Measurements from ENCODE around the gene USP50.
"Not testable (repeated sequence)": the region's sequence is repeated elsewhere in the genome, so short reads cannot be mapped to it uniquely, and the experiment has no call there.

The USP50 gene

GRCh38 chr15:50505656-50506055 is 40.8 kb downstream of the USP50 start:
- DNase-seq (ENCODE audit: low read depth in 1 of 2, low spot score in 1 of 2), result not testable (repeated sequence)

DNA sequence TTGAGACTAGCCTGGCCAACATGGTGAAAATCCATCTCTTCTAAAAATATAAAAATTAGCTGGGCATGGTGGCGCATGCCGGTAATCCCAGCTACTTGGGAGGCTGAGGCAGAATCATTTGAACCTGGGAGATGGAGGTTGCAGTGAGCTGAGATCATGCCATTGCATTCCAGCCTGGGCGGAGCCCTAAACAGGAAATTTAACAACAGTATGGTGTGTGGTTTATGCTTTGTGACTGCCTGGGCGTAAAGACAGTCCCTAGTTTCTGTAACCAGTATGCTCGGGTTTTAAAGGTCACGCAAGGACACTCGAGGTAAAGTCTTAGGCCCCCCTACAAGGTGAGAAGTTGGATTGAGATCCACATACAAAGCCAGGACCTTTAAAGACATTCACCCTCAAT is 43.3 kb downstream of the USP50 start:
- no peak for DNase-seq (ENCODE audit: low read depth in 1 of 2, low spot score in 1 of 2)

DNA sequence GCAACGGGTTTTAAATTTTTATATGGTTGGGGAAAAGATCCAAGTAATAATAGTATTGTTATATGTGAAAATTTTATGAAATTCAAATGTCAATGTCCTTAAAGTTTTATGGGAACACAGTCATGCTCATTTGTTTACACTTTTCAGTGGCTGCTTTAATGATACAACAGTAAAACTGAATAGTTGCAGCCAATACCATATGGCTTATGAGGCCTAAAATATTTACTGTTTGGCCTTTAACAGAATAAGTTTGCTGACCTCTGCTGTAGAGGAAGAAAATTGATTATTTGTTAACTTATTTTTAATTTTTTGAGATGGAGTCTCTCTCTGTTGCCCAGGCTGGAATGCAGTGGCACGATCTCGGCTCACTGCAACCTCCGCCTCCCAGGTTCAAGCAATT is 44.7 kb downstream of the USP50 start:
- DNase-seq (ENCODE audit: low read depth in 1 of 2, low spot score in 1 of 2), result no peak

DNA sequence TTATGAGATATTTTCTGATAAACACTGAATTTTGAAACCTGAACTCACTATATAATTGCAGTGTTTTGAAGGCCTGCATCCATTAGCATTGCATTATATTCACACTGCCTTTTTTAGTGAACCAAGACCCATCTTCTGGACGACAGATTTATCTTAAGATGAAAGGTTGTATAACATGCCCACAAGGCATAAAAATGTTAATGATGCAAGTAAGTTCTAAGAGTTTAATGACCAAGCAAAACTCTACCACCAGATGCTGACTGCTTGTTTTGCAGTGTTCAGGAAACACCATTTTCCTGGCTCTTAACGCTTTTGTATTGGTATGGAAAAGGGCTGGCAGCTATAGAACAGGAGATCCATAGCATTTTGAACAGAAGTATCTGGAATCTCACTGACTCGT is 46.1 kb downstream of the USP50 start:
- DNase-seq (ENCODE audit: low read depth in 1 of 2, low spot score in 1 of 2), result no peak

DNA sequence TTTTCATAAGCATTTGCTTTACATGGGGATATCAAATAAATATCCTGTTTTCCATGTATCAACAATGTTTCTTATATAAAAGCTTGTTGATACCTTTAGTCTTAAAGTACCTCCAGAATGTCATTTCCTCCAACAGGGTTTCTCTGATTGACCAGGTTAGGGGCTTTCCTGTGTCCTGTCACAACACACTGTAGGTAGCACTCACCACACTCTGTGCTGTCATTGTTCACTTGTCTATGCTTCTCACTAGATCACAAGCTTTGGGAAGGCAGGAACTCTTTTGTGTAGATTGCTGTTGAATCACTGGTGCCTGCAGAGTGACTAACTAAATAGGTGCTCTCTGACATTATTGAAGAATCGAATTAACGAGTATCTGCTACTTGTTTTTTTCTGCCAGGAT is 49.8 kb downstream of the USP50 start:
- DNase-seq (ENCODE audit: low read depth in 1 of 2, low spot score in 1 of 2), result no peak

DNA sequence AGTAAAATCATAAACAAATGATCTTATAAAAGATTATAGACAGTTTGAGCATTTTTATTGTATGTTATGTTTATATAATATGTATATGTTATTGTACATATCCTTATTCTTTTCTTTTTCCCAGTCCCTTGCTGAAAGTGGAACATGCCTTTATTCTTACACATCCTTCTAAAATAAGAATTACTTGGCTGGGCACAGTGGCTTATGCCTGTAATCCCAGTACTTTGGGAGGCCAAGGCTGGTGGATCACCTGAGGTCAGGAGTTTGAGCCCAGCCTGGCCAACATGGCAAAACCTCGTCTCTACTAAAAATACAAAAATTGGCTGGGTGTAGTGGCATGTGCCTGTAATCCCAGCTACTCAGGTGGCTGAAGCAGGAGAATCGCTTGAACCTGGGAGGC is 51.9 kb downstream of the USP50 start:
- not testable (repeated sequence) for DNase-seq (ENCODE audit: low read depth in 1 of 2, low spot score in 1 of 2)

GRCh38 chr15:50493625-50494024 is 52.8 kb downstream of the USP50 start:
- no peak for DNase-seq (ENCODE audit: low read depth in 1 of 2, low spot score in 1 of 2)

- DNase-seq (ENCODE audit: low read depth in 1 of 2, low spot score in 1 of 2), result no peak
Measured at GRCh38 chr15:50487287-50487686, 59.2 kb downstream of the USP50 start.

GRCh38 chr15:50485389-50485788 is 61.1 kb downstream of the USP50 start:
- DNase-seq (ENCODE audit: low read depth in 1 of 2, low spot score in 1 of 2), result no peak

GRCh38 chr15:50484781-50485180 is 61.7 kb downstream of the USP50 start:
- no peak for DNase-seq (ENCODE audit: low read depth in 1 of 2, low spot score in 1 of 2)

GRCh38 chr15:50476143-50476542 is 70.3 kb downstream of the USP50 start:
- DNase-seq (ENCODE audit: low read depth in 1 of 2, low spot score in 1 of 2), result no peak

DNA sequence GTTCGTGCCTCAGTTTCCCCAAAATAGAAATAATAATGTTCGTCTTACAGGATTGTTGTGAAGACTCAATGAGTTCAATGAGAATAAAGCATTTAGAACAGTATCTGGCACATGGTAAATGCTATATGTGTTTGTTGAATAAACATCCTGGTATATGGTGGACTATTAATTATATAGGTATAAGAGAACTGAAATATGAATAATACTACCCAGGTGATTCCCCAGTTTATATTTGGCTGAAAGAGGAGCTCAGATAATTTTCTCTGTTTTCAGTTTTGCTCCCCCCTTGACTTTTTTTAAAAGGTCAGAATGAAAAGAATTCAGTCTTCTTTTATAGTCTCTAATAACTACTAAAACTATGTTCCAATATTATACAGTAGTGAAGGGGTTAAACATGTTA is 75.4 kb downstream of the USP50 start:
- DNase-seq (ENCODE audit: low read depth in 1 of 2, low spot score in 1 of 2), result no peak

- no peak for DNase-seq (ENCODE audit: low read depth in 1 of 2, low spot score in 1 of 2)
Measured at GRCh38 chr15:50463423-50464358, 82.8 kb downstream of the USP50 start.

DNA sequence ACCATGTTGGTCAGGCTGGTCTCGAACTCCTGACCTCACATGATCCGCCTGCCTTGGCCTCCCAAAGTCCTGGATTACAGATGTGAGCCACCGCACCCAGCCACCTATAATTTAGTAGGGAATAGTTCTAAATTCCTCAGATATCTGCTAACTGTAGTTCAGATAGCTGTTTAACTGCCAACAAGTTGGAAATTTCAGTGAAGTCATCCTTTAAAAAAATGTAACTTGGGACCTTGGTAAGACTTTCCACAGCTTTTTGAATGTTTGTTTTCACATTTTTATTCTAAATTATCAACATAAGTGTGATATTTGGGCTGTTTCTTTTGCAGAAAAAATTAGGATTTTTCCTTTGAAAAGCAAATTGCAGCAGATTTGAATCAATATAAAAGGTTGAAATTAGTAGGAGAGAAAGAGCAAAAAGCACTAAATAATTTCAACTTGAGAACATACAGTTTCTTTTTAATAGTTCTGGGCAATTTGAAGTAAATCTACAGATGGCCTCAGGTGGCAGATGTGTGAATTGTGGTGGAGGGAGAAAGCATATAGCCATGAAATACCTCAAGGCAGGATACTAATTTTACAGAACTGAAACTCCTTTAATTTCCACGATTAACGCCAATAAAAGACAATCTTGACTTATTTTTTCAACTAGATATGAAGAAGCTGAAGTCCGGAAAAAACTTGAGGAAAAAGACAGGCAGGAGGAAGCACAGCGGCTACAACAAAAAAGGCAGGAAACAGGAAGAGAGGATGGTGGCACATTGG is 87.9 kb downstream of the USP50 start:
- no peak for DNase-seq (ENCODE audit: low read depth in 1 of 2, low spot score in 1 of 2)

DNA sequence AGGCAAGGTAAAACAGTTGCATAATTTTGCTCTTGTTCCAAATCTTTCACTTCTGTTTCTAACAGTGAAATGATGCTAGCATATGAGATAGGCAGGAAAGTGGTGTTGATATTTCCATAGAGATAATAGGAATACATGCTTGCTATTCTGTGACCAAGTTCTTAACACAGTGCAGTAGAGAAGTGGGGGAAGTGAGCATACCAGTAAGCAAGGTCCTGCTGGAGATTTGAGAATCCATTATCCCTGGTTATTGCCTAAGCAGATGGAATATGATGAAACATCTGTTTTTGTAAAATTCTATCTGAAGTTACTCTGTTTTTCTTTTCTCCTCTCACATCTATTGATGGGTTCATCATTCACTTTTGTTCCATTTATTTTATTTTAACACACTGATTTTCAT is 93.5 kb downstream of the USP50 start:
- no peak for DNase-seq (ENCODE audit: low read depth in 1 of 2, low spot score in 1 of 2)

Measured in activated T-helper 1 cell treated with anti-CD3 and anti-CD28 coated beads, Interleukin-2, amount 50 U/mL, for 16 hours (primary cell).